ENCODE measurements around the gene TJAP1. TPM values are rescaled to one million over a fixed set of nuclear protein-coding genes. Genes with fewer than 3 reads are reported as not detected.

Gene TJAP1
- total RNA-seq, 2 experiments from 2014 or later: 42.7 to 47.6 TPM

Small RNAs within 50 kb of the gene (microRNA-seq; reads per million reads assigned to microRNA genes)
- gene MIR6780B: not detected

Other genes with a start within 250 kb of the TJAP1 start
- 10 to 100 TPM; 42.2 to 43.7 TPM for gene DNPH1, start 248.1 kb upstream of the TJAP1 start, total RNA-seq
- gene TTBK1, start 234.1 kb upstream of the TJAP1 start, total RNA-seq: not detected
- gene SLC22A7, start 179.3 kb upstream of the TJAP1 start, total RNA-seq: not detected
- gene CRIP3, start 168.7 kb upstream of the TJAP1 start, total RNA-seq: under 1 TPM; 0.47 to 0.62 TPM
- 10 to 100 TPM; 17.0 to 18.2 TPM for gene ZNF318, start 107.9 kb upstream of the TJAP1 start, total RNA-seq
- gene ABCC10, start 50.0 kb upstream of the TJAP1 start, total RNA-seq: 10 to 100 TPM; 51.0 to 58.3 TPM
- under 1 TPM; 0.30 to 0.37 TPM for gene DLK2, start 22.0 kb upstream of the TJAP1 start, total RNA-seq
- gene LRRC73, start 32.8 kb downstream of the TJAP1 start, total RNA-seq: under 1 TPM; 0.33 to 0.37 TPM
- gene YIPF3, start 39.4 kb downstream of the TJAP1 start, total RNA-seq: 10 to 100 TPM; 63.2 to 71.8 TPM
- 10 to 100 TPM; 28.8 to 29.7 TPM for gene POLR1C, start 39.5 kb downstream of the TJAP1 start, total RNA-seq
- 10 to 100 TPM; 46.1 to 47.0 TPM for gene XPO5, start 98.5 kb downstream of the TJAP1 start, total RNA-seq
- 10 to 100 TPM; 57.3 to 62.0 TPM for gene POLH, start 98.6 kb downstream of the TJAP1 start, total RNA-seq
- gene GTPBP2, start 151.7 kb downstream of the TJAP1 start, total RNA-seq: 100 to 1,000 TPM; 107 to 115 TPM
- gene MAD2L1BP, start 158.3 kb downstream of the TJAP1 start, total RNA-seq: 10 to 100 TPM; 39.7 to 40.2 TPM
- gene RSPH9, start 167.5 kb downstream of the TJAP1 start, total RNA-seq: not detected
- 10 to 100 TPM; 38.3 to 40.3 TPM for gene MRPS18A, start 210.2 kb downstream of the TJAP1 start, total RNA-seq

Data from activated naive CD8-positive, alpha-beta T cell treated with anti-CD3 and anti-CD28 coated beads, Interleukin-2, amount 10 ng/mL, durations not matched to agents 7 days and 5 days (primary cell).